Measurements from ENCODE around the gene ATG16L1.
A peak's percentile ranks its signal among the peaks of the same experiment; 100 is the strongest.

GRCh38 chr2:233338046-233338445 lies 86.6 kb downstream of the ATG16L1 start:
- peak; percentile 88 for TF ChIP-seq GATA2 (IDR thresholded peaks at IDR 0.05; ENCODE audit: low read depth, low read length)
- TF ChIP-seq GATA3 (IDR thresholded peaks at IDR 0.05; ENCODE audit: low read depth, low read length): no peak
